HG02571 (cell line): ENCODE results near the gene ELMO1.

Experiments
- ATAC-seq: cut with Tn5 transposase; IDR thresholded peaks from one replicate; pipeline ENCODE4 v1.9.1; 2021; ENCODE audit warnings: mild to moderate bottlenecking, moderate library complexity; ENCODE audit not compliant: unreplicated experiment

Gene ELMO1

DNA sequence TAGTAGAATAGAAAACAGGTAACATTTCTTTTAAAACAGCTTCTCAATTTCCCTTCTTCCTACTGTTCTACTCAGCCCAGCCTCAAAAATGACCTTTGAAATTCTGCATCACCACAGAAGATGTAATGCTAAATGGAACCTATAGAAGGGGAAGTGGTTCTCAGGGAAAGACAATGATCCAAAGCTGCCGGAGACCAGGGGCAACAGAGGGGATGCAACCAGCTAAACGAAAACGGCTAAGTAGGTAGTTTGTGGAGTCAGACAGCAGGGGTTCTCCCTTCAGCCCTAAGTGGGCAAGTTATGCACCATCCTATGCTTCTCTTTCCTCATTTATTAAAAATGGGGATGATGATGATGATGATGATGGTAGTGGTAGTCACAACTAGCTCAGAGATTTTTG is 214.3 kb downstream of the ELMO1 start:
- no peak for ATAC-seq

GRCh38 chr7:37231613-37232012 is 217.1 kb downstream of the ELMO1 start:
- ATAC-seq, result no peak

- ATAC-seq, result no peak
Observed at GRCh38 chr7:37230221-37230620, 218.4 kb downstream of the ELMO1 start.

- ATAC-seq, result no peak
Observed at GRCh38 chr7:37229381-37229780, 219.3 kb downstream of the ELMO1 start.

GRCh38 chr7:37225285-37225969 is 223.2 kb downstream of the ELMO1 start:
- no peak for ATAC-seq

DNA sequence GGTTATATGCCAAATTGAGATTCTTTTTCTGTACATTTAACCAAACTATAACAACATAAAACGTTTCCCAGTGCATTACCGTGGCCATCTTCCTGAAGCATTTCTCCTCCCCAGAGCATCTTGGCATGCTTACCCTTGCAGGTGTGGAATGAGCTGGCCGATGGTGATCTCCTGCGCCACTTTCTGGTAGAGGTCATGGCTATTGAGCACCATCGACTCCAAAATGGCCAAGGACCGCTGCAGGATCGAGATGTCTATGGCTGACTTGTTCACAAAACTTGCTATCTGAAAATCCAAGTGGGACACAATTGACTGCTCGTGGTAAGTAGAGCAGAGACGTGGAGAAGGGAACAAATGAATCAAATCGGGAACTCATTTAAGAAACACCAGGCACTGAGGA is 223.9 kb downstream of the ELMO1 start:
- no peak for ATAC-seq

- no peak for ATAC-seq
Observed at GRCh38 chr7:37220664-37221063, 228.0 kb downstream of the ELMO1 start.

- no peak for ATAC-seq
Observed at GRCh38 chr7:37218956-37219355, 229.7 kb downstream of the ELMO1 start.

- ATAC-seq, result no peak
Observed at GRCh38 chr7:37216923-37217322, 231.7 kb downstream of the ELMO1 start.

DNA sequence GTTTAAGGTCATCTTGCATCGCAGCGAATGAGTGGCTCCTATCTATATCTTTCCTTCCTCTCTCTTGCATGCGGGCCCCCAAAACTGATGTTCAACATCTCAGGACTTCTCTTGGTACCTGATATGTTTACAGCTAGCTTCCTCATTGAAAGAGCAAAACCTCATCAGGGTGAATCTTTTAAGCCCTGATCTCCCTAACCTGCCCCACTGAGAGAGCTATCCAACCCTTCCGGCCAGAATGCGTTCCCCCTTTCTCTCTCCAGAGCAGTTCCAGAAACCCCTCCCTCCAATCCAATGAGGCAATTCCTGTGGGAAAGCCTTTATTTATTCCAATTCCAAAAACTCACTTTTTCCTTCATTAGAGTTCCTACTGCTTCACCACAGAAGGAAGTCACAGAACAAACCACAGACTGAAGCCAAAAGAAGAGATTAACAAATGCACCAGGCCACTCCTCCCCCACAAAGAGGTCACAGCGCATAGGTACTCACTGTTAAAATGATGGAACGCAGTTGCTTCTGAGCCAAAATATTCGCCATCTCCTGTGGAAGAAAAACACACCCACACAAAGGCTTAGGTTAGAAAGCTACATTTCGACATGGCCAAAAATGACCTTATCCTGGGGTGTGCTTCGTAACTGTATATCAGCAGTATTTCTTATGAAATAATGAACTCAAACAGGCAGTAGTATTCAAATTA is 232.4 kb downstream of the ELMO1 start:
- ATAC-seq, result no peak

DNA sequence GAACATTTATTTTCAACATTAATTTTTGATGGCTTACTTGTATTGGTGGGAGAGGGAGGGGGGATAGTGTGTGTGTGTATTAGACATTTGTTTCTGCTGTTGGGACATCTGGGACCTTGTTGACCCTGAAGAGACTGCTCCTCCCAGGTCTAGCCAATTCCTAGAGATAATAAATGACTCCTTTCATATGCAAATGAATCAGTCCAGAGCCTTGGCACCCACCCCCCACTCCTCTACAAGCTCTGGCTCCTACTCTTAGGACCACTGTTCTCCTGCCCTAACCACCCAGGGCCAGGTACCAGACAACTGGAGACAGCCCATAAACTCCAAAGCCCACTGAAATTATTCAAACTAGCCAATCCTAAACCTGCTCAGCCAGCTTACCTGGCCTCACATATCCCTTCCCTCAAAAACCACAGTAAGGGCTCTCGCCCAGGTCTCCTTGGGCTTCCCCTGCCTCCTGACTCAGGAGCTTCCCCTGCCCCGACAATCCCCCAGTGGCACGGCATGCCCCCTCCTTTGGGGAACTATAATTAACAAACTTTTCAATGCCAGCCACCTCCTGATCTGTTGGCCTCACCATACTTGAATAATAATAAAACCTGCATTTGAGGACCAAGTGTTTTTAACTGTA is 233.3 kb downstream of the ELMO1 start:
- ATAC-seq, result no peak

DNA sequence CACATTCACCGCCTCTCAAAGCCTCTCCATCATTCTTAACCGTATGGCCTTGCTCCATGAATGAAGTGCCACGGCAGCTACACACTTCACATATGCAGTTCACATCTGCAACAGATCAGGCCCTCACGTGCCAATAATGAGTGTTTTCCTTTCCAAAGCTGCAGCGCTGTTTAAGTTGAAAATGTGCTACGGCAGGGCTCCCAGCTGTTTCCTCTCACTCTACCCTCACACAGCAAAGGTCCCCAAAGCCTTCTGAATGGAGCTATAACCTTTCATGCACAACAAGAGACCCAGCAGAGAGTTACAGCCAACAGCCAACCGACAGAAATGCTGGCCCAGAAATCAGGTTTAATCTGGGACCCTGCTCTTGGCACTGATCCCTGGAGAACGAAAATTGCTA is 236.1 kb downstream of the ELMO1 start:
- ATAC-seq, result no peak

DNA sequence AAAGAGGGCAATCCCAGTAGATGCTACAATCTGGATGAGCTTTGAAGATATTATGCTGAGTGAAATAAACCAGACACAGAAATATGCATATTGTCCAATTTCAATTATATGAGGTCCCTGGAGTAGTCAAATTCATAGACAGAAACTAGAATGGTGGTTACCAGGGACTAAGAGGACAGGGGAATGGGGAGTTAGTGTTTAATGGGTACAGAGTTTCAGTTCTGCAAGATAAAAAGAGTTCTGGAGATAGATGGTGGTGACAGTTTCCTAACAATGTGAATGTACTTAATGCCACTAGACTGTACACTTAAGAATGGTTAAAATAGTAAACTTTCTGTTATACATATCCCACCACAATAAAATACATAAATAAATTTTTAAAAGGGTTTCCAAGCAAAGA is 236.6 kb downstream of the ELMO1 start:
- ATAC-seq, result no peak

DNA sequence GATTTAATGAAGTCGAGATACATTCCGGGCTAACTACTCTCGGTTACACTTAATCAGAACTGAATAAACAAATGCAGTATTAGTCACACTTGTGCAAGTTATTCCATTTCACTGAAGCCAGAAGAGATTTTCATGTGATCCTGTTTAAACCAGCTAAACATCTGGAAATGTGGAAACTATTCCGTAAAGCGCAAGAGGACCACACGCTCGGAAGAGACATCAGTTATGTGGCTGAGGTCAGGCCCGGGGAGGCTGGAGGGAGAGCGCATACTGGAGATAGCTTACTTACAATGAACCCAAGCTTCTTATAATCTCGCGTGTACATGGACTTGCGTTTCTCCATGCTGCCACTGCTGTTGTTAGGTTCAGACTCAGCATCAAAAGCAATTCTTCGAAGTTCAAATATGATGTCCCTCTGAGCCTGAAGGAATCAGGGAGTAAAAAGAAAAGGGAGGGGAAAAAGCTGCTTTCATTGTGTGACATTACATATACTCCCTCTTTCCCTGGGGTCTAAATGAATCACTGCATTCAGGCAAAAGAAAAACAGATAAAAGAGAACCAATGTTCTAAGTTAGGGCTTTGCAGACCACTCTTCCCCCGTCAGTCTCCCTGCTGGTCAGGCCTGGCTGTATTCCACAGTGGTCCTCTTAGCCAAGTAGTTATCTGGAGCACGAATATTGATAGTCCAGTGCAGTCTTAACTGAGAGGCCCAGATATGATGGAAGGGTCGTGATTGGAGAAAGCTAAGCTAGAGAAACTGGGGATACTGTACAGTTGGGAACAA is 237.4 kb downstream of the ELMO1 start:
- no peak for ATAC-seq

- no peak for ATAC-seq
Observed at GRCh38 chr7:37209195-37209594, 239.5 kb downstream of the ELMO1 start.

DNA sequence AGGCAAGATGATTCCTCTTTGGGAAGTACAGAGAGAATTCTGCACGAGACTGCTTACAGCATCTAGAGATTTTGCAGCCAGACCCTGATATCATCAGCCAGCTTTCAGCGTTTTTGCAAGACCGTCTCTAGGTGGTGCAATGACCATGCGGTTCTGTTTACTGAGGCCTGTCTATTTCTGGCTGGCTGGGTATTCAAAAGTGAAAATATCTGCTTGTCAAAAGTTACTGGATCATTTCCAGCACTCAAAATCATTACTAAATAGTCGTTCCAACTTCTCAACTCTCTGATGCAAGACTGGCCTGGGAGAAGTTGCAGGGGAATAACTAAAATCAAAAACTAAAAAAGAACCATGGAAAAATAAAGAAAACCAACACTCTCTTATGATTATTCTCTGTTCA is 240.1 kb downstream of the ELMO1 start:
- peak; percentile 86 for ATAC-seq

GRCh38 chr7:37206192-37206591 is 242.5 kb downstream of the ELMO1 start:
- ATAC-seq, result no peak

DNA sequence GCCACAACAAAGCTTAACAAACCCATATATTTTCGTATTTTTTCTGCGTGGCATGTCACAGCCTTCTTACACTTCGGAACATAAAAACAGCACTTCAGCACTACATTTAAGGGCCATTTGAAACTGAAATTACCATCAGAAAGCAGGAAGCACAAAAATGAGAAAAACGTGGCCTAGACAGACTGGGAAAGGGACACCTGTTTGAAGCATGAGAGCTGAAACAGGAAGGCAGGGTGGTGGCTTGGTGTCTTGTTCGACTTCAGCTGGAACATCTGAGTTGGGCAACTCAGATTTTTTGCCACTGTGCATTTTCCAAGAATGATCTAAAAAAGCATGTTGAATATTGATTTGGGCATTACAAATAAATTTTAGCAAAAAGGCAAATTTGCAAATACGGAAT is 243.2 kb downstream of the ELMO1 start:
- ATAC-seq, result no peak

DNA sequence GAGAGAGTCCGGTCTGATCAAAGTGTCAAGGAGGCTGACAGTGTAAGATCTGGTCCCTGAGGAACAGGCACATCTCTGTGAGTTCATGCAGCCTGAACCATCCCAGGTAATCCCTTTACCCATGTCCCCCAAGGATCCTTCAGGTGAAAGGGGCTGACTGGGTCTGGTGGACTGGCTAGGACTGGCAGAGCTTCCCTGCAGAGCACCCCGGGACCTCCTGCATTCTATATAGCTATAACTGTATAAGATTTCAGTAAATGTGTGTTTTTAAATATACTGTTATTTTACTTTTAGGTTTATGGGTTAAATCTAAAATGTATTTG is 246.8 kb downstream of the ELMO1 start:
- ATAC-seq, result no peak

DNA sequence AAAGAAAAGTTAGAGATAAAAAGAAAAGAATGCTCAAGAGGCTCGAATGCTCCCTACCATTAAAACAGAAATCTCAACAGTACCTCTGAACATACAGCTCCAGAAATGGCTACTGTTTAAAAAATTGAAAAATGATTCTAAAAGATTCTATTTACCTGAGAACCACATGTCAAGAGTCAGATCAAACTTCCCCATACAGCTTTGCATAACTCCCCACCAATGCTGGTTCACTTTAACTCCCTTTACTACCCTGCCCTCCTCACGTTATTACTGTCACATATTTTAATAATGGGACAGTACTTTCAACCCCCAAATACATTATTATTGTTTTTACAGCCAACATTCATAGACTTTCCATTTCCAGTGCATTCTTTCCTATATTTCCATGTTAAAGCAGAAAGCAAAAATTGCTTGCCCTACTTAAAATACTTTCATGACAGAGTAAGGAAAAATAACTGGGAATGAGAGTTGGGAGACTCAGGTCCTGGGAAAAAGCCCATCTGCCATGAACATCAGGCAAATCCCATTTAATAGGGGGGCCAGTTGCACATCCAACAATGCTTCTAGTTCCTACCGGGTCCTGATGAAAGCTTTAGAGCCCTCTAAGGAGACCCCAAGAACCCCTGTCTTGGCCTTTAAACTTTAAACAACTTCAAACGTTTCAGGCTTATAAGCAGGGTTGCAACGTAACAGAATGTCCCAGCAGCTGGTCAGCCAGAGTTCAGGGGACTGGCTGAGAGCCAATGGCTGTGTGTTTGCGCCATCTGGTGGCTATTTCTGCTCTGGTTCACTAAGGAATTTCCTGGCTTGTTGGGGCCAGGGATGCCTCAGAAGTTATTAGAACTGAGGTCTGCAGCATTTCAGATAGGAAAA is 247.4 kb downstream of the ELMO1 start:
- no peak for ATAC-seq
